HCT116 (cell line): ENCODE measurements around the gene SCN3A.

Source experiments
- CEBPB ChIP-seq: IDR thresholded peaks from 2 replicates; pipeline ENCODE4 v1.6.1; 2012; ENCODE audit warnings: low read depth
- EGR1 ChIP-seq: IDR thresholded peaks from 2 replicates; pipeline ENCODE4 v1.6.1; 2012; ENCODE audit warnings: low read depth
- EZH2 ChIP-seq: fragments of 200-600 bp; sonication (generic); IDR thresholded peaks from 2 replicates; pipeline ENCODE4 v1.6.1; 2017; ENCODE audit warnings: antibody characterized with exemption, mixed run types
- POLR2A ChIP-seq: IDR thresholded peaks from 2 replicates; pipeline ENCODE4 v1.7.0; 2011; ENCODE audit warnings: borderline replicate concordance; ENCODE audit not compliant: insufficient read depth, insufficient read length; ENCODE audit errors: extremely low read depth
- POLR2AphosphoS5 ChIP-seq: IDR thresholded peaks from 2 replicates; pipeline ENCODE4 v1.6.1; 2011; ENCODE audit warnings: mild to moderate bottlenecking, low read depth, low read length, moderate library complexity
- RAD21 ChIP-seq: IDR thresholded peaks from 2 replicates; pipeline ENCODE4 v1.6.1; 2012; ENCODE audit warnings: low read depth, mild to moderate bottlenecking
- SIN3A ChIP-seq: IDR thresholded peaks from 2 replicates; pipeline ENCODE4 v1.6.1; 2012; ENCODE audit warnings: low read depth
- YY1 ChIP-seq: IDR thresholded peaks from 2 replicates; pipeline ENCODE4 v1.6.1; 2011; ENCODE audit warnings: low read length, low read depth, moderate library complexity, mild to moderate bottlenecking; ENCODE audit not compliant: insufficient replicate concordance; ENCODE audit errors: extremely low read depth
- ZNF274 ChIP-seq: fragments of 200-500 bp; sonication (Bioruptor generic); IDR thresholded peaks from 2 replicates; pipeline ENCODE4 v1.6.1; 2014; ENCODE audit warnings: mild to moderate bottlenecking, low read depth, low read length, inconsistent platforms
- TF ChIP-seq, protein P1 (sequence below), 3 experiments: fragments of 200-600 bp in 1 of 3; sonication (generic) in 1 of 3; IDR thresholded peaks in 2 of 3; conservative IDR thresholded peaks in 1 of 3; 2 replicates each; pipeline ENCODE4 v1.5.1; 2012 to 2017; ENCODE audit warnings: low read depth in 2 of 3, low read length in 2 of 3, antibody characterized with exemption in 1 of 3, borderline replicate concordance in 1 of 3, control low read depth in 1 of 3, mild to moderate bottlenecking in 1 of 3, mixed read lengths in 1 of 3, mixed run types in 1 of 3, moderate library complexity in 1 of 3; ENCODE audit not compliant: insufficient read depth in 1 of 3
- TF ChIP-seq, protein P2 (sequence below): IDR thresholded peaks from 2 replicates; pipeline ENCODE4 v1.6.1; 2012; ENCODE audit warnings: low read depth

DNA sequence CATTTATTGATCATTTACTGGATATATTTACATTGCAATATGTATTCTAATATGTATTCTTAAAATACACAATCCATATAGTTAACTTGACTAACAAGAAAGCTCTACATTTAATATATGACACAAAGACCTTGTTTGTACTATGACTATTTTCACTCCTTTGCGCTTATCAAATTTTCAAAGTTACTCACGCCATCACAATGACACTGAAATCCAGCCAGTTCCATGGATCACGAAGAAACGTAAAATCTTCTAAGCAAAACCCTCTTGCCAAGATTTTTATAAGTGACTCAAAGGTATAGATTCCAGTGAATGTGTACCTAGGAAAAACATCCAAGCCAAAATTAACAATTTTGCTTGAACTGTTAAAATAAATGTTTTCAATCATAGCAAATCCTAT is 39.6 kb downstream of the SCN3A start:
- TF ChIP-seq, protein P1, sequence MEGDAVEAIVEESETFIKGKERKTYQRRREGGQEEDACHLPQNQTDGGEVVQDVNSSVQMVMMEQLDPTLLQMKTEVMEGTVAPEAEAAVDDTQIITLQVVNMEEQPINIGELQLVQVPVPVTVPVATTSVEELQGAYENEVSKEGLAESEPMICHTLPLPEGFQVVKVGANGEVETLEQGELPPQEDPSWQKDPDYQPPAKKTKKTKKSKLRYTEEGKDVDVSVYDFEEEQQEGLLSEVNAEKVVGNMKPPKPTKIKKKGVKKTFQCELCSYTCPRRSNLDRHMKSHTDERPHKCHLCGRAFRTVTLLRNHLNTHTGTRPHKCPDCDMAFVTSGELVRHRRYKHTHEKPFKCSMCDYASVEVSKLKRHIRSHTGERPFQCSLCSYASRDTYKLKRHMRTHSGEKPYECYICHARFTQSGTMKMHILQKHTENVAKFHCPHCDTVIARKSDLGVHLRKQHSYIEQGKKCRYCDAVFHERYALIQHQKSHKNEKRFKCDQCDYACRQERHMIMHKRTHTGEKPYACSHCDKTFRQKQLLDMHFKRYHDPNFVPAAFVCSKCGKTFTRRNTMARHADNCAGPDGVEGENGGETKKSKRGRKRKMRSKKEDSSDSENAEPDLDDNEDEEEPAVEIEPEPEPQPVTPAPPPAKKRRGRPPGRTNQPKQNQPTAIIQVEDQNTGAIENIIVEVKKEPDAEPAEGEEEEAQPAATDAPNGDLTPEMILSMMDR (IDR thresholded peaks at IDR 0.05 in 2 of 3, conservative IDR thresholded peaks at IDR 0.05 in 1 of 3; ENCODE audit: borderline replicate concordance in 1 of 3, insufficient read depth in 1 of 3, low read depth in 2 of 3, low read length in 2 of 3), result no peak
- no peak for TF ChIP-seq EZH2
- no peak for TF ChIP-seq EGR1
- no peak for TF ChIP-seq CEBPB
- TF ChIP-seq POLR2AphosphoS5, result no peak
- TF ChIP-seq RAD21, result no peak
- TF ChIP-seq POLR2A, result no peak
- no peak for TF ChIP-seq ZNF274
- no peak for TF ChIP-seq SIN3A
- TF ChIP-seq YY1, result no peak
- TF ChIP-seq, protein P2, sequence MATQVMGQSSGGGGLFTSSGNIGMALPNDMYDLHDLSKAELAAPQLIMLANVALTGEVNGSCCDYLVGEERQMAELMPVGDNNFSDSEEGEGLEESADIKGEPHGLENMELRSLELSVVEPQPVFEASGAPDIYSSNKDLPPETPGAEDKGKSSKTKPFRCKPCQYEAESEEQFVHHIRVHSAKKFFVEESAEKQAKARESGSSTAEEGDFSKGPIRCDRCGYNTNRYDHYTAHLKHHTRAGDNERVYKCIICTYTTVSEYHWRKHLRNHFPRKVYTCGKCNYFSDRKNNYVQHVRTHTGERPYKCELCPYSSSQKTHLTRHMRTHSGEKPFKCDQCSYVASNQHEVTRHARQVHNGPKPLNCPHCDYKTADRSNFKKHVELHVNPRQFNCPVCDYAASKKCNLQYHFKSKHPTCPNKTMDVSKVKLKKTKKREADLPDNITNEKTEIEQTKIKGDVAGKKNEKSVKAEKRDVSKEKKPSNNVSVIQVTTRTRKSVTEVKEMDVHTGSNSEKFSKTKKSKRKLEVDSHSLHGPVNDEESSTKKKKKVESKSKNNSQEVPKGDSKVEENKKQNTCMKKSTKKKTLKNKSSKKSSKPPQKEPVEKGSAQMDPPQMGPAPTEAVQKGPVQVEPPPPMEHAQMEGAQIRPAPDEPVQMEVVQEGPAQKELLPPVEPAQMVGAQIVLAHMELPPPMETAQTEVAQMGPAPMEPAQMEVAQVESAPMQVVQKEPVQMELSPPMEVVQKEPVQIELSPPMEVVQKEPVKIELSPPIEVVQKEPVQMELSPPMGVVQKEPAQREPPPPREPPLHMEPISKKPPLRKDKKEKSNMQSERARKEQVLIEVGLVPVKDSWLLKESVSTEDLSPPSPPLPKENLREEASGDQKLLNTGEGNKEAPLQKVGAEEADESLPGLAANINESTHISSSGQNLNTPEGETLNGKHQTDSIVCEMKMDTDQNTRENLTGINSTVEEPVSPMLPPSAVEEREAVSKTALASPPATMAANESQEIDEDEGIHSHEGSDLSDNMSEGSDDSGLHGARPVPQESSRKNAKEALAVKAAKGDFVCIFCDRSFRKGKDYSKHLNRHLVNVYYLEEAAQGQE, result no peak
